Stimulated activated CD8-positive, alpha-beta memory T cell treated with anti-CD3 and anti-CD28 coated beads, Interleukin-12 subunit alpha, Interleukin-12 subunit beta, amount 100 ng/mL, for 1 hour (primary cell): ENCODE measurements around the gene BBX.

Experiments
- DNase-seq: peaks from one replicate; pipeline ENCODE4 v3.0.0-alpha.2; 2020; ENCODE audit warnings: low read depth

BBX gene

GRCh38 chr3:107745354-107745753 is 222.6 kb downstream of the BBX start:
- DNase-seq, result no peak

GRCh38 chr3:107752202-107752990 is 229.6 kb downstream of the BBX start:
- no peak for DNase-seq

- no peak for DNase-seq
Measured at GRCh38 chr3:107753494-107753893, 230.7 kb downstream of the BBX start.

- DNase-seq, result no peak
Measured at GRCh38 chr3:107753976-107754375, 231.2 kb downstream of the BBX start.

- no peak for DNase-seq
Measured at GRCh38 chr3:107756649-107757048, 233.9 kb downstream of the BBX start.

GRCh38 chr3:107757140-107757539 is 234.4 kb downstream of the BBX start:
- no peak for DNase-seq

GRCh38 chr3:107760144-107760543 is 237.4 kb downstream of the BBX start:
- no peak for DNase-seq

GRCh38 chr3:107761391-107761790 is 238.6 kb downstream of the BBX start:
- DNase-seq, result no peak

GRCh38 chr3:107765524-107765923 is 242.8 kb downstream of the BBX start:
- DNase-seq, result no peak

- no peak for DNase-seq
Measured at GRCh38 chr3:107767897-107768605, 245.3 kb downstream of the BBX start.

- no peak for DNase-seq
Measured at GRCh38 chr3:107769882-107770281, 247.1 kb downstream of the BBX start.

- no peak for DNase-seq
Measured at GRCh38 chr3:107772016-107772415, 249.3 kb downstream of the BBX start.

GRCh38 chr3:107775974-107776373 is 253.2 kb downstream of the BBX start:
- DNase-seq, result no peak

- DNase-seq, result no peak
Measured at GRCh38 chr3:107781253-107781652, 258.5 kb downstream of the BBX start.

GRCh38 chr3:107782054-107782453 is 259.3 kb downstream of the BBX start:
- no peak for DNase-seq

GRCh38 chr3:107790612-107791011 is 267.9 kb downstream of the BBX start:
- DNase-seq, result no peak

GRCh38 chr3:107791027-107791426 is 268.3 kb downstream of the BBX start:
- no peak for DNase-seq

GRCh38 chr3:107791450-107791849 is 268.7 kb downstream of the BBX start:
- no peak for DNase-seq

- no peak for DNase-seq
Measured at GRCh38 chr3:107794664-107795443, 272.1 kb downstream of the BBX start.

- DNase-seq, result no peak
Measured at GRCh38 chr3:107795514-107796094, 272.8 kb downstream of the BBX start.

GRCh38 chr3:107796791-107797190 is 274.0 kb downstream of the BBX start:
- no peak for DNase-seq

GRCh38 chr3:107797586-107797985 is 274.8 kb downstream of the BBX start:
- DNase-seq, result no peak
